Measurements from ENCODE around the gene IL32.
A peak's percentile ranks its signal among the peaks of the same experiment; 100 is the strongest.
"Not testable (repeated sequence)": the region's sequence is repeated elsewhere in the genome, so short reads cannot be mapped to it uniquely, and the experiment has no call there.

The IL32 gene

DNA sequence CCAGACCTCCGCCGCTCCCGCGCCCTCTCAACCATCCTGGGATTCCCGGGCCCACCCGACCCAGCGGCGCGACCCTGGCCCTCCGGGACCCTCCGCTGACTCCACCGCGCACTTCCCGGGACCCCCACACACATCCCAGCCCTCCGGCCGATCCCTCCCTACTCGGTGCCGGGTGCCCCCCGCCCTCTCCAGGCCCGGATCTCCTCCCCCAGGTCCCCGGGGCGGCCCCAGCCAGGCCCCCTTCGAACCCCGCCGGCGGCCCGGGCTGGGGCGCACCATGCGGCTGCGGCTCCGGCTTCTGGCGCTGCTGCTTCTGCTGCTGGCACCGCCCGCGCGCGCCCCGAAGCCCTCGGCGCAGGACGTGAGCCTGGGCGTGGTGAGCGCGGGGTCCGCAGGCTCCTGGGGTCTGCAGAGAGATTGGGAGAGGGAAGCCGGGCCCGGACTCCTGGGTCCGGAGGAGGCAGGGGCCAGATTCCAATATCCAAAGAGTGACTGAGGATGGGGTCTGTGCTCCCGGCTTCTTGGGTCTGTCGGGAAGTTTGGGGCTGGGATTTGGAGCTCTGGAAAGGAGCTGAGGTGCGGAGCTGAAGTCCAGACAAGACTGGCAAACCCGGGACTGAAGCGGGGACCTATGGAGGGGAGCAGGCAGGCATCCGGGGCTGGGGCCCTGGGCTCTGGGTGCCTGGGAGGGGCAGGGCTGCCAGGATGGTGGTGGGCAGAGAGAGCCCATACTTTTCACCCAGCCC, 18.6 kb upstream of the IL32 start:
- Histone ChIP-seq H3K4me3 (peak overlapping the region; percentile 28 to 49 (median 37)), H3K27ac (peak overlapping the region in 13 of 21 experiments; percentile 0 to 78 (median 56))

DNA sequence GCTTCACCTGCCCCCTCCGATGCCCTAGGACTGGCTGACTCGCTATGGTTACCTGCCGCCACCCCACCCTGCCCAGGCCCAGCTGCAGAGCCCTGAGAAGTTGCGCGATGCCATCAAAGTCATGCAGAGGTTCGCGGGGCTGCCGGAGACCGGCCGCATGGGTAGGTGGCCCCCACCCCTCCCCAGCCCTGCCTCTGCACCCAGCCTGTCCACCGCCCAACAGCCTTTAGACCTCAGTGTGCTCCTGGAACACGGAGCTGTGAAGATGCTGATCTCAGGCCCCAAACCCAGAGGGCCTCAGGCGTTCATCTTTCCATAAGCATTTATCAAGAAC, 18.1 kb upstream of the IL32 start:
- H3K4me3 ChIP-seq = peak overlapping the region in 4 of 7 experiments; percentile 28 to 49 (median 40)

DNA sequence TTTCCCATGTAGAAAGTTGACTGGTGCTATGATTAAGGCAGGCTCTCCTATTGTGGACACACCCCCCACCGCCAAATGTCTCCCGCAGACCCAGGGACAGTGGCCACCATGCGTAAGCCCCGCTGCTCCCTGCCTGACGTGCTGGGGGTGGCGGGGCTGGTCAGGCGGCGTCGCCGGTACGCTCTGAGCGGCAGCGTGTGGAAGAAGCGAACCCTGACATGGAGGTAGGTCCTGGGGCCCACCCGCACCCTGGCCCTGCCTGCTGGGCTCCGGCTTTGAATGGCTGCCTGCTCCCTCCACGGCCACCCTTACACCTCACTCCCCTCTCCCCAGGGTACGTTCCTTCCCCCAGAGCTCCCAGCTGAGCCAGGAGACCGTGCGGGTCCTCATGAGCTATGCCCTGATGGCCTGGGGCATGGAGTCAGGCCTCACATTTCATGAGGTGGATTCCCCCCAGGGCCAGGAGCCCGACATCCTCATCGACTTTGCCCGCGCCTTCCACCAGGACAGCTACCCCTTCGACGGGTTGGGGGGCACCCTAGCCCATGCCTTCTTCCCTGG, 15.4 kb upstream of the IL32 start:
- no peak overlapping the region for H3K4me3 ChIP-seq
- peak overlapping the region in 1 of 21 experiments; percentile 1 for H3K27ac ChIP-seq

More for the DNA sequence above, 18.1 kb upstream of the IL32 start:
- peak overlapping the region in 1 of 21 experiments; percentile 33 for H3K27ac ChIP-seq

DNA sequence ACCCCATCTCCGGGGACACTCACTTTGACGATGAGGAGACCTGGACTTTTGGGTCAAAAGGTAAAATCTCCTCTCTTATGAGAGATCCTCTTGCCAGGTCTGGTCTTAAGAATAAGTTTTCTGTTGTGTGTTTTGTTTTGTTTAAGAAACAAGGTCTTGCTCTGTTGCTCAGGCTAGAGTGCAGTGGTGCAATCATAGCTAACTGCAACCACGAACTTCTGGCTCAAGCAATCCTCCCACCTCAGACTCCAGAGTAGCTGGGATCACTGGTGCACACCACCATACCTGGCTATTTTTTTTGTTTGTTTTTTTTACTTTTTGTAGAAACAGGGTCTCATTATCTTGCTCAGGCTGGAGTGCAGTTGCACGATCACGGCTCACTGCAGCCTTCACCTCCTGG, 15.0 kb upstream of the IL32 start:
- no peak overlapping the region for H3K4me3 ChIP-seq
- H3K27ac ChIP-seq = peak overlapping the region in 1 of 21 experiments; percentile 1

DNA sequence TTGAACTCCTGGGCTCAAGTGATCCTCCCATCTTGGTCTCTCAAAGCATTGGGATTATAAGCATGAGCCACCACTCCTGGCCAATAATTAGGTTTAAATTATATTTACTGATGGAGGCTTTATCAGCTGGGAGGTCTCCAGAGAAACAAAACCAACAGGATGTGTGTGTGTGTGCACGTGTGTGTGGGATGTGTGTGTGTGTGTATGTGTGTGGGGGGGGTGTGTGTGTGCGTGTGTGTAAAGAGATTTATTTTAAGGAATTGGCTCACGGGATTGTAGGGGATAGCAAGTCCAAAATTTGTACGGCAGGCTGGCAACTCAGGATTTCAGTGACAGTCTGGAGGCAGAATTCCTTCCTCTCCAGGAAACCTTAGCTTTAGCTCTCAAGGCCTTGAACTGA, 14.4 kb upstream of the IL32 start:
- Histone ChIP-seq H3K4me3 (no peak overlapping the region), H3K27ac (peak overlapping the region in 1 of 21 experiments; percentile 22)

DNA sequence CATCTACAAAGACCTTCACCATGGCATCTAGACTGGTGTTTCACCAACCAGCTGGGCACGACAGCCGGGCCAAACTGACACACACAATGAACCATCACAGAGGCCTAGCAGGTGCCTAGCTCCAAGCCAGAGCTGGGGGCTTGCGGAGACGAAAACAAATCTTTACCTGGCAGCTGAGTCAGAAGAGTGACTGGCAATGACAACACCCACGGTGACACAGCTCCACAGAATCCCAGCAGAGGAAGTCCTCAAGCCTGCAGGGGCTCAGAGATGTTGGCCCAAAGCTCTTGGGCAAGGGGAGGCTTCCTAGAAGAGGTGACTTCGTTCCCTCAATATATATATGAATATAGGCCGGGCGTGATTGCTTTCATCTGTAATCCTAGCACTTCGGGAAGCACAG, 13.9 kb upstream of the IL32 start:
- Histone ChIP-seq H3K27ac (peak overlapping the region in 1 of 21 experiments; percentile 22), H3K4me3 (no peak overlapping the region)

DNA sequence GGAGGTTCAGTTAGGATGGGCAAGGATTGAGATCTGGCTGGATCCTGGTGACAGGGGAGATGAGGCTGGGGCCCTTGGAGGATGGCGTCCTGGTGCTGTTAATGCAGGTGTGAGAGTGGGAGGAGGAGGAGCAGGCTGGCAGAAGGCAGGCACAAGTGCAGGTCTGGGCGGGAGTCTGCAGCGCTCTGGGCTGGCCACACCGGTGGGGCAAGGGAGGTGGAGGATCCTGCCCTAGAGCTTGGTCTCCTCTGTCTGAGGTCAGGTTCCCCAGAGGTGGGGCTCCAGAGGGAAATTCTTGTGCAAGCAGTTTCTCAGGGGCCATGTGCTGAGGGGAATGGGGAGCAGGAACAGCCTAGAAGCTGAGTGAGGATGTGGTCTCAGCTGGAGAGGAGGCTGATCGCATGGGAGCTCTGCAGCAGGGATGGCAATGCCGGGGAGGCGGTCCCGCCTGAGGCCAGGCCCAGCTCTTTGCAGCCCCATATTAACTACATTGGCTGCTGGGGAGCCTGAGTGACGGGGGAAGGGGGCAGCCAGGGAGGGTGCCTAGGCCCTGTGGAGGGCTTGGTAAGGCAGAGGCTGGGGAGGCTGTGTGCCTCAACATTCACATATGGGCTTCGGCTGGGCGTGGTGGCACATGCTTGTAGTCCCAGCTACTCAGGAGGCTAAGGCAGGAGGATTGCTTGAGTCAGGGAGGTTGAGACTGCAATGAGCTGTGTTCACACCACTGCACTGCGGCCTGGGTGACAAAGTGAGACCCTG, 12.7 kb upstream of the IL32 start:
- peak overlapping the region in 1 of 21 experiments; percentile 42 for H3K27ac ChIP-seq
- not testable (repeated sequence) for H3K4me3 ChIP-seq

DNA sequence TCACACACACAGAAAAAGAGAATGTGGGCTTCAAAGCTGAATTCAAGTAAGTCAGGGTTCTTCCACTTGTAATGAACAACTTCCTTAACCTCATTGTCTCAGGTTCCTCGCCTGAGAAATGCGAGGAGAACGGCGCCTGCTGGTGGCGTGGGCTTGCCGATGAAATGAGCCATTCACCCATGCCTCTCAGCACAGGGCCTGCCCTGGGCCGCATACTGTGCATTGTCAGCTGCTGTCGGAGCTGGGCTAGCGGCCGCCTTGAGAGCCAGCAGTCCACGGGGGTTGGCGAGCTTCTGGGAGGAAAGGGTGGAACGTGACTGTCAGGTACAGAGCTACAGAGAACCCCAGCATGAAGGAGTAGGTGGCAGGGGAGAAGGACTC, 12.1 kb upstream of the IL32 start:
- H3K4me3 ChIP-seq = not testable (repeated sequence)
- peak overlapping the region in 1 of 21 experiments; percentile 42 for H3K27ac ChIP-seq

DNA sequence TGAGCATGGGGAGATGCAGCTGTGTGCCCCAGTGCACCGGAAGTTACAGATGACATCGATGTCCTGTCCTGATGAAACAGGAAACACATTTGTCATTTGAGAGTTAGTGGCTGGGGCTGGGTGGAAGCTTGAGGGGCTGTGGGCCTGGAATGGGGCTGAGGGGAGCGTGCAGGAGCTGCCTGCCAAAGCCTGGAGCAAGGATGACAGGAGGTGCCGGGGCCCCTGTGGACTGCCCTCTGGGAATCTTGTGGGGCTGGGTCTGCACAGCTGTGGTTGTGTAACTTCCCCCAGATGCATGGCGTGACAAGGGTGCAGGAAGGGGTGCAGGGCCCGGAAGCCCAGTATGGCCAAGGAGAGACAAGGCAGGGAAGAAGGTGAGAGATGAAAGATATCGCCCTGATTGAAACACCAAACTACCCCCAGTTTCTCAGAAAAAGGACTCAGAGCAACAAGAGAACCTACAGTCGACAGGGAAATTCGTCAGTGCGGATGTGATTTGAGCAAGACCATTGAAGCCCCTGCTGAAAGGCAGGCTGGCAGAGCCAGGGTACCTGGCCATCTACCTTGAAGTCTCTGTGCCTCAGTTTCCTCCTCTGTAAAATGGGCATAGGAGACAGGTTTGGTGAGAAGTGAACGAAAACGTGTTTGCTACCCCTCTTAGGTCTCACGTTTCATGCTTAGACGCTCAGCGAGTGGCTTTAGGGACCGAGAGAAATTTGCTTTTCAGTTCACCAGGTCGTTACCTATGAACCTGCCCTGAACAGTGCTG, 10.3 kb upstream of the IL32 start:
- Histone ChIP-seq H3K4me3 (no peak overlapping the region), H3K27ac (peak overlapping the region in 6 of 21 experiments; percentile 16 to 65 (median 31))

DNA sequence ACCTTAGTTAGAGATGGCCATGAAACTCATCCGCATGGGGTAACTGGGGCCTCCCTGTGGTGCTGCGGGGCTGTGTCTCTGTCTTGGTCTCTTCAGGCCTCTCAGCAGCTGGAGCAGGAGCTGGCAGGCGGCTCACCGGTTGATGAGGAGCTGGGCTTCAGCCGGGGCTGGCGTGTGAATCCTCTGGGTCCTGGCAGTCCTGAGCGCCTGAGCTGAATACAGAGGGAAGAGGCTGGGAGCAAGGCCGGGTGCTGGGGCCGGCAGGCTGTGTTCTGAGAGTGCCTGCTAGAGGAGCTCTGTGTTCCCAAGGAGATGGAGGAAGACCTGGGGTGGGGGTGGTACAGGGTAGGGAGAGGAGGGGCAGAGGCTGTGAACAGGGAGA, 9.7 kb upstream of the IL32 start:
- peak overlapping the region in 4 of 21 experiments; percentile 30 to 65 (median 47) for H3K27ac ChIP-seq
- H3K4me3 ChIP-seq = not testable (repeated sequence)

DNA sequence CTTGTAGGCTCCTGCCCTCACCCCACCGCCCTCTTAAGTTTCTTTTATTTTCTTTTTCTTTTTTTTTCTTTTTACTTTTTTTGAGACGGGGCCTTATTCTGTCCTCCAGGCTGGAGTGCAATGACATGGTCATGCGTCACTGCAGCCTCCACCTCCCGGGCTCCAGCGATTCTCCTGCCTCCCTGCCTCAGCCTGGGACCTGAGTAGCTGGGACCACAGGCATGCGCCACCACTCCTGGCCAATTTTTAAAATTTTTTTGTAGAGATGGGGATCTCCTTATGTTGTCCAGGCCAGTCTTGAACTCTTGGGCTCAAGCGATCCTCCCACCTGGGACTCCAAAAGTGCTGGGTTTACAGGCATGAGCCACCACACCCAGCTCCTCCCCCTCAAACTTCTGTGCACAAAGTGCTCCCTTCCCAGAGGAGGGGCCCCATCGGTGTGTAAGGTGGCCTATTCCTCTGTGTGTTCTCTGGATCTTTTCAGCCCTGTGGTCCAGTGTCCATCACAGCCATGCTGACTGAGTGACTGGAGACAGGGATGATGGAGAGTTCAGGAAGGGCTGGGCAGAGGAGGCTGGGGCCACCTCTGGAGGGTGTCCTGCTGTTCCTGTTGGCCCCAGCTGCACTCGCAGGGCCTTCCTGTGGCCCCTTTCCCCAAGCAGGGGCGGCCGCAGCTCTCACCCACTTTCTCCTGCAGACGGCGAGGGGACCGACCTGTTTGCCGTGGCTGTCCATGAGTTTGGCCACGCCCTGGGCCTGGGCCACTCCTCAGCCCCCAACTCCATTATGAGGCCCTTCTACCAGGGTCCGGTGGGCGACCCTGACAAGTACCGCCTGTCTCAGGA, 8.9 kb upstream of the IL32 start:
- Histone ChIP-seq H3K27ac (peak overlapping the region in 1 of 21 experiments; percentile 62), H3K4me3 (no peak overlapping the region)

DNA sequence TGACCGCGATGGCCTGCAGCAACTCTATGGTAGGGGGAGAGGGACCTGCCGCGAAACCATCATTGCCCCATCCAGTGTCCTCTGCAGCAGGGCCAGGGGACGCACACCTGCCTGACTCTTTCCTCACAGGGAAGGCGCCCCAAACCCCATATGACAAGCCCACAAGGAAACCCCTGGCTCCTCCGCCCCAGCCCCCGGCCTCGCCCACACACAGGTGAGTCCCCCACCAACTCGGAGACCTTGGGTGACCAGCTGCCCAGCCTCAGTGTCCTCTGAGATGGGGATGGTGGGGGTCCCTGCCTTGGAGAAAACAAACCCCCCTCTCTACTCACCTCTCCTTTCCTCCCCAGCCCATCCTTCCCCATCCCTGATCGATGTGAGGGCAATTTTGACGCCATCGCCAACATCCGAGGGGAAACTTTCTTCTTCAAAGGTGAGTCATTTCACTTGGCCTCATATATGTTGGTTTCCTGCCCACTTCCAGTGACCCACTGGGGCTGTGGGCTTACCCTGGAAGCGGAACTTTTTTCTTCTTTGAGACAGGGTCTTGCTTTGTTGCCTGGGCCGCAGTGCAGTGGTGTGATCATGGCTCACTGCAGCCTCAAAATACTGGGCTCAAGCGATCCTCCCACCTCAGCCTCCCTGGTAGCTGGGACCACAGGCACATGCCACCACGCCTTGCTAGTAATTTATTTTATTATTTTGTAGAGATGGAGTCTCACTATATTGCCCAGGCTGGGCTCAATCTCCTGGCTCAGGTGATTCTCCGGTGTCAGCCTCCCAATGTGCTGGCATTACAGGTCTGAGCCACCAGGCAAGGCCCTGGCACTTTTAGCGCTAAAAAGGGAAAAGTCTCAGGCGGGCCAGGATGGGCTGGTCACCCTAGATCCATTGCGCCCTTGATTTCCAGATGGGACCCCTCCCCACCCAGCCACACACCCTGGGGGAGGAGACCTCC, 8.0 kb upstream of the IL32 start:
- H3K27ac ChIP-seq = peak overlapping the region in 9 of 21 experiments; percentile 81 to 96 (median 91)
- H3K4me3 ChIP-seq = peak overlapping the region in 5 of 7 experiments; percentile 65 to 81 (median 79)

DNA sequence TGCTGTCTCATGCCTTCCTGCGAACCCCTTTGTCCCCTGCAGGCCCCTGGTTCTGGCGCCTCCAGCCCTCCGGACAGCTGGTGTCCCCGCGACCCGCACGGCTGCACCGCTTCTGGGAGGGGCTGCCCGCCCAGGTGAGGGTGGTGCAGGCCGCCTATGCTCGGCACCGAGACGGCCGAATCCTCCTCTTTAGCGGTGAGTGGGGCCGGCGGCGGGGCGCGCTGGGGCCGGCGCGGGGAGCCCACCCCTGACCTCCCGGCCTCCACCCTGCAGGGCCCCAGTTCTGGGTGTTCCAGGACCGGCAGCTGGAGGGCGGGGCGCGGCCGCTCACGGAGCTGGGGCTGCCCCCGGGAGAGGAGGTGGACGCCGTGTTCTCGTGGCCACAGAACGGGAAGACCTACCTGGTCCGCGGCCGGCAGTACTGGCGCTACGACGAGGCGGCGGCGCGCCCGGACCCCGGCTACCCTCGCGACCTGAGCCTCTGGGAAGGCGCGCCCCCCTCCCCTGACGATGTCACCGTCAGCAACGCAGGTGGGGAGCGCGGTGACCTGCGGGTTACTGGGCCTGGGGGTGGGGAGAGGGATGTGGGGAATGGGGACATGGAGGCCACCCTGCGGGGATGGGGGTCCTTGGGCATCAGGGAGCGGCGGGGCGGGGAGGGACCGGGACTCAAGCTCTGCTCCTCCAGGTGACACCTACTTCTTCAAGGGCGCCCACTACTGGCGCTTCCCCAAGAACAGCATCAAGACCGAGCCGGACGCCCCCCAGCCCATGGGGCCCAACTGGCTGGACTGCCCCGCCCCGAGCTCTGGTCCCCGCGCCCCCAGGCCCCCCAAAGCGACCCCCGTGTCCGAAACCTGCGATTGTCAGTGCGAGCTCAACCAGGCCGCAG, 7.1 kb upstream of the IL32 start:
- peak overlapping the region; percentile 51 to 96 (median 90) for H3K27ac ChIP-seq
- H3K4me3 ChIP-seq = peak overlapping the region; percentile 49 to 81 (median 76)

DNA sequence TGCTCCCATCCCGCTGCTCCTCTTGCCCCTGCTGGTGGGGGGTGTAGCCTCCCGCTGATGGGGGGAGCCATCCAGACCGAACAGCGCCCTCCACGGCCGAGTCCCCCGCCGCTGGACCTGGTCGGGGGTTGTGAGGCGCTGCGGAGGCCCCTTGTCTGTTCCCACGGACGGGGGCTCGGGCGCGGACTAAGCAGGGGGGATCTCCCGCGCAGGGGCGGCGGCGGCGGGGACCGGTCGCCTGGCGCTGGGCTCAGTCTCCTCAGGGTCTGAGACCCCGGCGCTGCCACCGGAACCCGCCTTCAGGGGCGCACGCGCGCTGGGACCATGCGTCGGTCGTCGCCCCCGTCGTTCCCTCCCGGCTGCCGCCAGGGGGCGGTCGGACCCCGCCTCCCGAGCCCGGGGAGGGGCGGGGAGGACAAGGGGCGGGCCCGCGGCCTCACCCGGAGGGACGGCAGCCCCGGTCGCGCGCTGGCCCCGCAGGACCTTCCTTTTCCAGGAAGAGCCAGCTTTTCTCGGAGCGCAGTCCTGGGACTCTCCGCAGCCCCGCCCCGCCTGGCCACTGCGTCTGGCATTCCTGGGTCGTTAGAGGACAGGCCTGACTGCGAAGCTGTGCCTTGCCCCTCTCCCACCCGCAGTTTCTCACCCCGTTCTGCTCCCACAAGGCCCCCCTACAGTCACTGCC, 6.3 kb upstream of the IL32 start:
- H3K4me3 ChIP-seq = peak overlapping the region; percentile 49 to 81 (median 76)
- H3K27ac ChIP-seq = peak overlapping the region; percentile 51 to 96 (median 90)

DNA sequence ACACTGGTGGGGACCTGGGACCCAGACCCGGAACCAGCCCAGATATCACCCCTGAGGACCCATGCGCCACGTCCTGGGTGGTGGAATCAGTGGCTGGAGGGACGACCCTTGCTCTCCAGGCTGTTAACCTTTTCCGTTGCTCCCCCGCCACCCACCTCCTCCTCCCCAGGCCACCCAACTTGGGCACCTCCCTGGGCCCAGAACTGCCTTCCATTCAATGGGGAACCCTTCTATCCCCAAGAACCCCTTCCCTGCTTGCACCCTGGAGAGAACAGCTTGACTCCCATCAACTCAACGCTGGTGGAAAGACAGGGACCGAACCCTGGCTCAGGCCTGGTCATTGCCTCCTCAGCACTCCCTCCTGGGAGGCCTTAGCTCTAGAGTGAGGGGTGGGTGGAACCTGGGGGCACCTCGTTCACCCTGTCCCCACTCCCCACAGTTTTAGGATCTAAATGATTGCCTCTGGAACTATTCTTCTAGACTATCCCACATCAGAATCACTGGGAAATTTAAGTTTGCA, 5.7 kb upstream of the IL32 start:
- H3K27ac ChIP-seq = peak overlapping the region in 20 of 21 experiments; percentile 8 to 96 (median 90)
- H3K4me3 ChIP-seq = peak overlapping the region; percentile 49 to 81 (median 76)

Data from skin epidermis (tissue), 12 donors.